ENCODE measurements around the gene KCNJ15. TPM values are rescaled to one million over a fixed set of nuclear protein-coding genes. Genes with fewer than 3 reads are reported as not detected.

KCNJ15 gene
- total RNA-seq, 3 donors from 2014 or later = 0.80 to 6.9 (median 0.98) TPM

- H3K9me3 ChIP-seq = no peaks in the 10 kb centered on the region
- H3K27me3 ChIP-seq = no peaks in the 10 kb centered on the region
- no peak overlapping the region for H3K4me3 ChIP-seq
- H3K36me3 ChIP-seq = no peaks in the 10 kb centered on the region
- intact Hi-C loops (cut with DNase I; ENCODE audit: low total_unique reads) = no loop called here
- TF ChIP-seq POLR2AphosphoS5 (IDR thresholded peaks at IDR 0.05) = no peak
- TF ChIP-seq POLR2A (IDR thresholded peaks at IDR 0.05) = no peak
- TF ChIP-seq CTCF (IDR thresholded peaks at IDR 0.05) = no peak
- no peak for DNase-seq (ENCODE audit: low spot score in 2 of 2)
- peak overlapping the region in 1 of 2 donors; percentile 68 for H3K27ac ChIP-seq
- H3K4me1 ChIP-seq = no peaks in the 10 kb centered on the region
Observed at GRCh38 chr21:38307771-38308531, 51.2 kb downstream of the KCNJ15 start.

GRCh38 chr21:38308532-38309119, 51.8 kb downstream of the KCNJ15 start:
- peak overlapping the region in 1 of 2 donors; percentile 68 for H3K27ac ChIP-seq
- no peak overlapping the region for H3K4me3 ChIP-seq
- no peak for TF ChIP-seq CTCF (IDR thresholded peaks at IDR 0.05)
- peak in 1 of 3 donors; percentile 34 for TF ChIP-seq POLR2AphosphoS5 (IDR thresholded peaks at IDR 0.05)
- intact Hi-C loops (cut with DNase I; ENCODE audit: low total_unique reads) = no loop called here
- no peaks in the 10 kb centered on the region for H3K36me3 ChIP-seq
- no peak for DNase-seq (ENCODE audit: low spot score in 2 of 2)
- H3K27me3 ChIP-seq = no peaks in the 10 kb centered on the region
- no peaks in the 10 kb centered on the region for H3K4me1 ChIP-seq
- H3K9me3 ChIP-seq = no peaks in the 10 kb centered on the region

- Histone ChIP-seq H3K27ac (no peak overlapping the region), H3K9me3 (no peaks in the 10 kb centered on the region), H3K27me3 (no peaks in the 10 kb centered on the region), H3K4me3 (no peak overlapping the region), H3K36me3 (no peaks in the 10 kb centered on the region), H3K4me1 (no peaks in the 10 kb centered on the region)
- TF ChIP-seq POLR2A (IDR thresholded peaks at IDR 0.05) (no peak), POLR2AphosphoS5 (IDR thresholded peaks at IDR 0.05) (no peak), CTCF (IDR thresholded peaks at IDR 0.05) (no peak)
- intact Hi-C loops (cut with DNase I; ENCODE audit: low total_unique reads) = no loop called here
- DNase-seq (ENCODE audit: low spot score in 2 of 2) = no peak
Observed at GRCh38 chr21:38310646-38311485, 54.1 kb downstream of the KCNJ15 start.

GRCh38 chr21:38311765-38312164, 55.0 kb downstream of the KCNJ15 start:
- Histone ChIP-seq H3K27me3 (no peaks in the 10 kb centered on the region), H3K36me3 (no peaks in the 10 kb centered on the region), H3K9me3 (no peaks in the 10 kb centered on the region), H3K4me1 (no peaks in the 10 kb centered on the region), H3K27ac (no peak overlapping the region), H3K4me3 (no peak overlapping the region)
- no peak for DNase-seq (ENCODE audit: low spot score in 2 of 2)
- intact Hi-C loops (cut with DNase I; ENCODE audit: low total_unique reads) = no loop called here
- no peak for TF ChIP-seq POLR2AphosphoS5 (IDR thresholded peaks at IDR 0.05)
- TF ChIP-seq CTCF (IDR thresholded peaks at IDR 0.05) = no peak
- no peak for TF ChIP-seq POLR2A (IDR thresholded peaks at IDR 0.05)

- no peak for TF ChIP-seq POLR2A (IDR thresholded peaks at IDR 0.05)
- no peak for TF ChIP-seq POLR2AphosphoS5 (IDR thresholded peaks at IDR 0.05)
- TF ChIP-seq CTCF (IDR thresholded peaks at IDR 0.05) = no peak
Observed at GRCh38 chr21:38312822-38313221, 56.0 kb downstream of the KCNJ15 start.

More at GRCh38 chr21:38312822-38313221, 56.0 kb downstream of the KCNJ15 start:
- no peak overlapping the region for H3K27ac ChIP-seq
- no peak for DNase-seq (ENCODE audit: low spot score in 2 of 2)
- intact Hi-C loops (cut with DNase I; ENCODE audit: low total_unique reads) = no loop called here
- no peaks in the 10 kb centered on the region for H3K27me3 ChIP-seq
- no peaks in the 10 kb centered on the region for H3K4me1 ChIP-seq
- H3K4me3 ChIP-seq = no peak overlapping the region
- H3K36me3 ChIP-seq = no peaks in the 10 kb centered on the region
- no peaks in the 10 kb centered on the region for H3K9me3 ChIP-seq
